Spleen (tissue), 11 donors: ENCODE measurements around the gene LRTM2. TPM values are rescaled to one million over a fixed set of nuclear protein-coding genes. Genes with fewer than 3 reads are reported as not detected.

Experiments
- DNase-seq: peaks from one replicate; pipeline ENCODE4 v3.0.0-alpha.2; 2020
- H3K27ac ChIP-seq, 8 donors: fragments of 200-600 bp; sonication (generic) in 7 of 8; 1 replicate in 4 of 8; 2 replicates in 4 of 8; pipeline versions ENCODE4 v1.5.0 to v1.8.0; 2016 to 2021; ENCODE audit warnings: inconsistent platforms in 4 of 8, mild to moderate bottlenecking in 4 of 8, moderate library complexity in 1 of 8
- H3K27me3 ChIP-seq, 7 donors: fragments of 200-600 bp; sonication (generic) in 6 of 7; replicated peaks in 1 of 7; 1 replicate in 4 of 7; 2 replicates in 3 of 7; pipeline versions ENCODE4 v1.5.0 to v1.8.0; 2016 to 2021; ENCODE audit warnings: inconsistent platforms in 3 of 7, mild to moderate bottlenecking in 1 of 7
- H3K36me3 ChIP-seq, 6 donors: fragments of 200-600 bp; sonication (generic) in 5 of 6; 1 replicate in 4 of 6; 2 replicates in 2 of 6; pipeline versions ENCODE4 v1.5.0 to v1.8.0; 2016 to 2021; ENCODE audit warnings: inconsistent platforms in 2 of 6
- H3K4me1 ChIP-seq, 6 donors: fragments of 200-600 bp; sonication (generic) in 5 of 6; 1 replicate in 3 of 6; 2 replicates in 3 of 6; pipeline versions ENCODE4 v1.5.0 to v1.8.0; 2016 to 2021; ENCODE audit warnings: inconsistent platforms in 3 of 6
- H3K4me3 ChIP-seq, 8 donors: fragments of 200-600 bp; sonication (generic) in 7 of 8; 1 replicate in 4 of 8; 2 replicates in 4 of 8; pipeline versions ENCODE4 v1.5.0 to v1.8.0; 2016 to 2021; ENCODE audit warnings: inconsistent platforms in 4 of 8, mild to moderate bottlenecking in 4 of 8, moderate library complexity in 2 of 8
- H3K9me3 ChIP-seq, 8 donors: fragments of 200-600 bp; sonication (generic) in 7 of 8; 1 replicate in 4 of 8; 2 replicates in 4 of 8; pipeline versions ENCODE4 v1.5.0 to v1.8.0; 2016 to 2021; ENCODE audit warnings: inconsistent platforms in 4 of 8
- CTCF ChIP-seq, 11 experiments: fragments of 200-600 bp in 7 of 11; fragments of 450-650 bp in 4 of 11; sonication (generic) in 4 of 11; IDR thresholded peaks in 8 of 11; conservative IDR thresholded peaks in 3 of 11; 1 replicate in 7 of 11; 2 replicates in 4 of 11; pipeline versions ENCODE4 v1.4.0 to v1.8.0; 2016 to 2021; ENCODE audit warnings: antibody characterized with exemption in 11 of 11, inconsistent platforms in 4 of 11, mild to moderate bottlenecking in 1 of 11
- POLR2A ChIP-seq, 3 donors: fragments of 450-650 bp; IDR thresholded peaks; one replicate each; pipeline ENCODE4 v1.5.1; 2017; ENCODE audit warnings: antibody characterized with exemption in 3 of 3, mild to moderate bottlenecking in 1 of 3
- POLR2AphosphoS5 ChIP-seq, 3 donors: sonication (generic); formaldehyde crosslinking; IDR thresholded peaks; one replicate each; pipeline ENCODE4 v1.5.1; 2017; ENCODE audit warnings: antibody characterized with exemption in 3 of 3
- WGBS, 5 donors: extraction: QIAGEN DNeasy Blood & Tissue Kit in 3 of 5; methylation state at CpG; one replicate each; pipeline versions ENCODE4 v1.1.5 to v1.1.7; 2013 to 2018; 5-methylcytosine and 5-hydroxymethylcytosine counted together
- intact Hi-C: fragments of 100-400 bp; cut with DNase I; formaldehyde crosslinking; loops from one replicate; pipeline ENCODE4 v1.15.0; 2023; ENCODE audit warnings: low total_unique reads
- polyA plus RNA-seq, 3 donors: library from polyadenylated mRNA; stranded (reverse); fragments of 200-250 nt; gene quantifications; one replicate each; pipeline ENCODE4 v1.2.1, GENCODE V29; 2013
- total RNA-seq, 7 donors: library from RNA; depleted of rRNA in 3 of 7; stranded (reverse); fragments of >200 nt in 3 of 7; fragmentation: NEBNext Ultra II Directional in 4 of 7; extraction: Animal tissue kit (Norgen Biotek cat#: 25700) in 4 of 7; gene quantifications; one replicate each; pipeline versions ENCODE4 v1.1.0 to v1.2.1, GENCODE V29; 2016 to 2021
- donor health status: healthy with polysubstance abuse.
- donor health status: DM: no; HTN: no; CAD: no; lungs with moderate emphysema.
- donor health status: DM: no; HTN: no; CAD: no.
- donor health status: Bipolar disorder and iron deficiency.
- donor health status: healthy.
- donor health status: DM: no; HTN: no; CAD: no.
- donor health status: DM: yes; HTN: yes; CAD: no.

Gene LRTM2
- total and polyA plus RNA-seq, 10 donors, result 0.12 TPM; not detected in 9

DNA sequence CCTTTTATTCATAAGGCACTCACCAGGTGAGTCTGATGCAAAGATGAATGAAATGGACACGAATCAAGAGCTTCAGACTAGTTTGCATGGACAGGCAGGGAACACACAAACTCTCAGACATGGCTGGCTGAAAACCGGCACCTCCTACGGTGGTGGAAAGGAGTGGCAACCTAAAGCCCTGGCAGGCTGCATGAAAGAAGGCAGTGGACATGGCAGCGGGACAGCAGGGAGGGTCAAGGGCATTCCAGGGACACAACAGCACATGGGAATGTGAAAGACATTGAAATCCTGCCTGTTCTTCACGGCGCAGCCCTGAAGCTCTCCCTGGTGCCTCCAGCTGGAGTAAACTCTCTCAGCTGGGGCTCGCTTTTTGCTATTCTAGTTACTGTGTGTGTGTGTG is 16.6 kb upstream of the LRTM2 start:
- peaks cover 0 to 40% (median 10%) of the 10 kb centered on the region in 6 donors for H3K4me1 ChIP-seq
- H3K27me3 ChIP-seq, result no peaks in the 10 kb centered on the region
- no peak overlapping the region for H3K4me3 ChIP-seq
- 81 to 93% (median 88%) methylated on average over 7 of the region's 7 CpGs for WGBS, 5 donors
- peak; percentile 66 for DNase-seq
- intact Hi-C loops, result no loop called here
- TF ChIP-seq POLR2AphosphoS5 (IDR thresholded peaks at IDR 0.05) (no peak), POLR2A (IDR thresholded peaks at IDR 0.05) (no peak), CTCF (IDR thresholded peaks at IDR 0.05 in 8 of 11, conservative IDR thresholded peaks at IDR 0.05 in 3 of 11) (no peak)
- H3K36me3 ChIP-seq, result no peaks in the 10 kb centered on the region
- no peak overlapping the region for H3K27ac ChIP-seq
- no peaks in the 10 kb centered on the region for H3K9me3 ChIP-seq

- 53 to 64% (median 57%) methylated on average over 23 to 25 of the region's 25 CpGs for WGBS, 5 donors
- Histone ChIP-seq H3K27ac (peak overlapping the region in 7 of 8 donors; percentile 27 to 84 (median 56)), H3K4me1 (peaks cover 0 to 50% (median 11%) of the 10 kb centered on the region in 6 donors), H3K27me3 (no peaks in the 10 kb centered on the region), H3K4me3 (peak overlapping the region in 1 of 8 donors; percentile 39), H3K9me3 (no peaks in the 10 kb centered on the region), H3K36me3 (no peaks in the 10 kb centered on the region)
- intact Hi-C loops, result no loop called here
- peak; percentile 94 for DNase-seq
- no peak for TF ChIP-seq POLR2A (IDR thresholded peaks at IDR 0.05)
- no peak for TF ChIP-seq CTCF (IDR thresholded peaks at IDR 0.05 in 8 of 11, conservative IDR thresholded peaks at IDR 0.05 in 3 of 11)
- TF ChIP-seq POLR2AphosphoS5 (IDR thresholded peaks at IDR 0.05), result peak; percentile 82 to 88 (median 85)
Observed at GRCh38 chr12:1804545-1805332, 15.6 kb upstream of the LRTM2 start.

GRCh38 chr12:1805441-1806081 is 14.8 kb upstream of the LRTM2 start:
- no peaks in the 10 kb centered on the region for H3K9me3 ChIP-seq
- peak overlapping the region in 5 of 8 donors; percentile 2 to 84 (median 21) for H3K27ac ChIP-seq
- 93 to 96% (median 94%) methylated on average over 16 of the region's 16 CpGs for WGBS, 5 donors
- no peak overlapping the region for H3K4me3 ChIP-seq
- H3K27me3 ChIP-seq, result no peaks in the 10 kb centered on the region
- DNase-seq, result peak; percentile 77
- H3K4me1 ChIP-seq, result peaks cover 0 to 51% (median 15%) of the 10 kb centered on the region in 6 donors
- no peak for TF ChIP-seq POLR2A (IDR thresholded peaks at IDR 0.05)
- no peak for TF ChIP-seq POLR2AphosphoS5 (IDR thresholded peaks at IDR 0.05)
- no peak for TF ChIP-seq CTCF (IDR thresholded peaks at IDR 0.05 in 8 of 11, conservative IDR thresholded peaks at IDR 0.05 in 3 of 11)
- intact Hi-C loops, result no loop called here
- no peaks in the 10 kb centered on the region for H3K36me3 ChIP-seq
